ENCODE results near the gene DBX1. TPM values are rescaled to one million over a fixed set of nuclear protein-coding genes. Genes with fewer than 3 reads are reported as not detected.

The DBX1 gene
- total RNA-seq, 1 experiment from 2014 or later, result not detected

DNA sequence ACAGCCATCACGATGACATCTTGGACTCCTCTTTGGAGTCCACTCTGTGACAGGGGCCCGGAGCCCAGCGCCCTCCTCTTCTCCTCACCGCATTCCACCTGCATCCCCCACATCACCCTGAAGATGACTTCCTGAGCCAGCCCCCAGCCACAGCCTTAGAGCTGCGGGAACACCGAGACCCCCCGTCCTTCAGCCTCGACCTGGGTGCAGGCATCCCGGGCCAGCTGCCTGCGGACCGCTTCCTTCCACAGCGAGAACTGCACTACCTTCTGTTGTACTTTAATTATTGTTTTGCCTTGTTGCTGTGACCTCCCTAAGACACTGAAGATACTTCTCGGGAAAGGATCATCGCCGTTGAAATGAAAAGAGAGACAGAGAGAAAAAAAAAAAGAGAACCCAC is 42.1 kb downstream of the DBX1 start:
- Histone ChIP-seq H3K79me2 (ENCODE audit: low read length) (no peaks in the 10 kb centered on the region), H3K9me3 (ENCODE audit: low read length) (no peaks in the 10 kb centered on the region), H3K4me3 (ENCODE audit: low read length) (no peak overlapping the region), H3K27me3 (ENCODE audit: low read length) (no peaks in the 10 kb centered on the region), H4K20me1 (ENCODE audit: low read length) (no peaks in the 10 kb centered on the region), H3K27ac (ENCODE audit: low read length) (no peak overlapping the region), H3K9me2 (replicated peaks; ENCODE audit: low read length) (no peaks in the 10 kb centered on the region), H2AFZ (ENCODE audit: low read length) (no peak overlapping the region), H3K4me1 (ENCODE audit: insufficient read depth, low read length) (peaks cover under 1% of the 10 kb centered on the region; the same call in 1 of the 2 replicates), H3F3A (ENCODE audit: low read length, unreplicated experiment) (no peaks in the 10 kb centered on the region), H3K9ac (ENCODE audit: low read length) (no peak overlapping the region), H3K36me3 (ENCODE audit: low read depth, low read length) (peaks cover 10% of the 10 kb centered on the region), H3K4me2 (ENCODE audit: low read length) (no peak overlapping the region)
- POLR2A ChIA-PET (ENCODE audit: unreplicated experiment), result no interaction called here
- BruUV-seq (replicated peaks), result no TSS peak
- no peak for TF ChIP-seq EZH2 (IDR thresholded peaks at IDR 0.05; ENCODE audit: low read length, unreplicated experiment)
- TF ChIP-seq EZH2phosphoT487 (IDR thresholded peaks at IDR 0.05; ENCODE audit: borderline replicate concordance, low read length), result no peak
- TF ChIP-seq, protein P1, sequence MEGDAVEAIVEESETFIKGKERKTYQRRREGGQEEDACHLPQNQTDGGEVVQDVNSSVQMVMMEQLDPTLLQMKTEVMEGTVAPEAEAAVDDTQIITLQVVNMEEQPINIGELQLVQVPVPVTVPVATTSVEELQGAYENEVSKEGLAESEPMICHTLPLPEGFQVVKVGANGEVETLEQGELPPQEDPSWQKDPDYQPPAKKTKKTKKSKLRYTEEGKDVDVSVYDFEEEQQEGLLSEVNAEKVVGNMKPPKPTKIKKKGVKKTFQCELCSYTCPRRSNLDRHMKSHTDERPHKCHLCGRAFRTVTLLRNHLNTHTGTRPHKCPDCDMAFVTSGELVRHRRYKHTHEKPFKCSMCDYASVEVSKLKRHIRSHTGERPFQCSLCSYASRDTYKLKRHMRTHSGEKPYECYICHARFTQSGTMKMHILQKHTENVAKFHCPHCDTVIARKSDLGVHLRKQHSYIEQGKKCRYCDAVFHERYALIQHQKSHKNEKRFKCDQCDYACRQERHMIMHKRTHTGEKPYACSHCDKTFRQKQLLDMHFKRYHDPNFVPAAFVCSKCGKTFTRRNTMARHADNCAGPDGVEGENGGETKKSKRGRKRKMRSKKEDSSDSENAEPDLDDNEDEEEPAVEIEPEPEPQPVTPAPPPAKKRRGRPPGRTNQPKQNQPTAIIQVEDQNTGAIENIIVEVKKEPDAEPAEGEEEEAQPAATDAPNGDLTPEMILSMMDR (conservative IDR thresholded peaks at IDR 0.05; ENCODE audit: low read depth, low read length), result no peak
- DNase-seq (no peak), ATAC-seq (no peak)
- CTCF ChIA-PET, result no interaction called here
- intact Hi-C loops (cut with micrococcal nuclease), result loop anchor here (10.0 kb wide), 1 partner anchor 83 kb away; no protein-coding TSS in a partner anchor

DNA sequence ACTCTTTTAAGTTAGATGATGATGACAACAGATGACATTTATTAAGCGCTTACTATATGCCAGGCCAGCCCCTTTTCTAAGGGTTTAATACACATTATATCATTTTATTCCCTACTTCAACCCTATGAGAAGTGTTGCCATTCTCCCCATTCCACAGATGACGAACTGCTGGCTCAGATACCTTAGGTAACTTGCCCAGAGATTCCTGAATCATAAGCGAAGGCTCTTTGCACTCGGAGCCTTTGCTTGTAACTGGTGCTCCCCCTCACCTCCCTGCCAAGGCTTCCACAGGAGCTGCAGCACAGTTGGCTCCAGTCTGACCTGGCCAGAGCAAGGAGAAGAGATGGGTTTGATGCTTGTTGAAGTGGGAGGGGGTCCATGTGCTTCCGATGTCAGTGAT is 43.0 kb downstream of the DBX1 start:
- Histone ChIP-seq H3K9me2 (replicated peaks; ENCODE audit: low read length) (no peaks in the 10 kb centered on the region), H2AFZ (ENCODE audit: low read length) (no peak overlapping the region), H3K4me2 (ENCODE audit: low read length) (no peak overlapping the region), H3K27ac (ENCODE audit: low read length) (no peak overlapping the region), H3F3A (ENCODE audit: low read length, unreplicated experiment) (no peaks in the 10 kb centered on the region), H3K36me3 (ENCODE audit: low read depth, low read length) (peaks cover 10% of the 10 kb centered on the region), H3K79me2 (ENCODE audit: low read length) (no peaks in the 10 kb centered on the region), H3K27me3 (ENCODE audit: low read length) (no peaks in the 10 kb centered on the region), H3K4me1 (ENCODE audit: insufficient read depth, low read length) (peaks cover 10% of the 10 kb centered on the region), H3K4me3 (ENCODE audit: low read length) (no peak overlapping the region), H3K9ac (ENCODE audit: low read length) (no peak overlapping the region), H3K9me3 (ENCODE audit: low read length) (no peaks in the 10 kb centered on the region), H4K20me1 (ENCODE audit: low read length) (no peaks in the 10 kb centered on the region)
- TF ChIP-seq, protein P1 (conservative IDR thresholded peaks at IDR 0.05; ENCODE audit: low read depth, low read length), result no peak
- TF ChIP-seq EZH2 (IDR thresholded peaks at IDR 0.05; ENCODE audit: low read length, unreplicated experiment) (no peak), EZH2phosphoT487 (IDR thresholded peaks at IDR 0.05; ENCODE audit: borderline replicate concordance, low read length) (no peak)
- intact Hi-C loops (cut with micrococcal nuclease), result loop anchor here (10.0 kb wide), 1 partner anchor 82 kb away; no protein-coding TSS in a partner anchor
- BruUV-seq (replicated peaks), result no TSS peak
- no peak for DNase-seq
- ChIA-PET POLR2A (ENCODE audit: unreplicated experiment) (no interaction called here), CTCF (no interaction called here)
- no peak for ATAC-seq

DNA sequence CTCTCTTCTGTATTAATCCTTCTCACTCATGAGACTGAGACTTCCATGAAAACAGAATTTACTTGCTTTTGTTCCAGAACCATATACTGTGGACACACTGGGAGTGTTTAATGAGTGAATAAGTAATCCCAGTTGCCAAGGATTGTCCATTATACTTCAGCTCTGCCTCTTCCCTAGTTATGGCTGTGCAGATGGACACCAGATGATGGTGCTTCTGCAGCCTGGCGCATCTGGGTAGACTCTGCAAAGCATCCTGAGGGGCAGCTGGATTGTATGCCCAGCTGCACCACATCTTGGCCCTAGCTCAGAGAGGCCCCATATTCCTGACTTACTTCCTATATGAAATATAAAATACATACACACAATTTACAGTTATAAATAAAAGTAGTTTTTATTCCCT is 43.5 kb downstream of the DBX1 start:
- H3K9me2 ChIP-seq (replicated peaks; ENCODE audit: low read length), result no peaks in the 10 kb centered on the region
- POLR2A ChIA-PET (ENCODE audit: unreplicated experiment), result no interaction called here
- no TSS peak for BruUV-seq (replicated peaks)
- peaks cover 10% of the 10 kb centered on the region for H3K36me3 ChIP-seq (ENCODE audit: low read depth, low read length)
- intact Hi-C loops (cut with micrococcal nuclease), result loop anchor here (10.0 kb wide), 1 partner anchor 82 kb away; no protein-coding TSS in a partner anchor
- ATAC-seq, result no peak
- no peaks in the 10 kb centered on the region for H3K9me3 ChIP-seq (ENCODE audit: low read length)
- peaks cover 15% of the 10 kb centered on the region for H3K4me1 ChIP-seq (ENCODE audit: insufficient read depth, low read length)
- DNase-seq, result no peak
- CTCF ChIA-PET, result no interaction called here
- H3K4me3 ChIP-seq (ENCODE audit: low read length), result no peak overlapping the region
- H3K27me3 ChIP-seq (ENCODE audit: low read length), result no peaks in the 10 kb centered on the region
- no peaks in the 10 kb centered on the region for H4K20me1 ChIP-seq (ENCODE audit: low read length)
- no peak overlapping the region for H3K9ac ChIP-seq (ENCODE audit: low read length)
- no peak overlapping the region for H2AFZ ChIP-seq (ENCODE audit: low read length)
- no peak overlapping the region for H3K27ac ChIP-seq (ENCODE audit: low read length)
- TF ChIP-seq EZH2 (IDR thresholded peaks at IDR 0.05; ENCODE audit: low read length, unreplicated experiment) (no peak), EZH2phosphoT487 (IDR thresholded peaks at IDR 0.05; ENCODE audit: borderline replicate concordance, low read length) (no peak)
- TF ChIP-seq, protein P1 (conservative IDR thresholded peaks at IDR 0.05; ENCODE audit: low read depth, low read length), result no peak
- peaks cover 3% of the 10 kb centered on the region for H3F3A ChIP-seq (ENCODE audit: low read length, unreplicated experiment)
- H3K79me2 ChIP-seq (ENCODE audit: low read length), result no peaks in the 10 kb centered on the region
- no peak overlapping the region for H3K4me2 ChIP-seq (ENCODE audit: low read length)

Data from PC-3 (cell line).